ENCODE results near the gene FOXP2.
"Not testable (repeated sequence)": the region's sequence is repeated elsewhere in the genome, so short reads cannot be mapped to it uniquely, and the experiment has no call there.

FOXP2 gene

DNA sequence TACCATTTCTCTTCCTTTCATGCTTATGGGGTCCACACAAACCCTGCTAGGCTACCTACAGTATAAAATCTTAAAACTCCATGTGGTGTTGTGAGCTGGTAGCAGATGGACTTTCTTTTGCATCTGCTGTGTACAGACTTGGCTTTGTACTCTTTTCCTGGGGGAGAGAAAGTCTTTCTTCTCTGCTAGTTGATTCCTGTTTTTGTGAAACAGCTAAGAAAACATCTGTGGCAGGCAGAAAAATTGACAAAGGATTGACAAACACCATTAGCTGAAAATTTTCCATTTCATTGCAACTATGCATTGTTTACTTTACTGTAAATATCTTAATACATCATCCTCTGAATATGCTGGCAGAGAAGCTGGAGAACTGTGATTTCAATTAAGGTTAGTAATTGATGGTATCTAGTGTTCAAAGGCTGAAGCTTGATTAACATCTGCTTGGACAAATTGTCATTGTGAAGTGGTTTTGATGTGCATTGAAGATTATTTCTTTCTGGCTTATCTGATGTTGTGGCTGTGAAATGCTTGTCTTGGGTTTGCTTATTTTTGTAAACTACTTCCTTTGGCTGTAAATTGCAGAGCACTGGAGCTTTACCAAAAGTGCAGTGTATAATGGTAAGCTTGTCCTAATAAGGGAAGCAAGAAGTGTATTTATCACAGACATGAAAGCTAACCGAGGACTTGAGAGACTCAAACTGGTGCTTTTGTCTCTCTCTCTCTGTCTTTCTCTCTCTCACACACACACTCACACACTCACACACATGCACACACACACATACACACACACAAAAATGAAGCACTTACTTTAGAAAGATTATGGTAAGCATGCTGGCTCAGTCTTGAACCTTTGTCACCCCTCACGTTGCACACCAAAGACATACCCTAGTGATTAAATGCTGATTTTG is at the start of gene FOXP2:
TSS of gene FOXP2 (plus strand) at position 660 of the 908 bp plus-strand sequence. CDS start 11,697 bp downstream, outside the sequence.
- DNase-seq (ENCODE audit: low read depth, low spot score) = no peak

DNA sequence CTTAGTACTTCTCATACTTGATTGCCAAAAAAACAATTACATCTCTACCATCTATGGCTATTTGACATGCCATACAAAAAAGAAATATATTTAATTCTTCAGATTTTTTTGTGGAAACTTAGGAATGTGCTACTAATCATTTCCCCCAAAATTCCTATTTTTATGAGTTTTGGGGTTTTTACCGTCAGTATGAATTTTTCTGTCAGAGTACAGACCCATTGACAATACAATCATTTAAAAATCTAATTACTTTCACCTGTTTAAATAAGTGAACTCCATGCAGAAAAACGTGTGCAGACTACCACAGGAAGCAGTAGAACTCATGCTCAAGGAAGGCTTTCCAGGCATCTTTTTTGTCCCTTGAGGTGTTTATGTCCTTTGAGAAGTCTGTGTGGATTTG is 48.8 kb upstream of the FOXP2 start:
- DNase-seq (ENCODE audit: low read depth, low spot score) = no peak

DNA sequence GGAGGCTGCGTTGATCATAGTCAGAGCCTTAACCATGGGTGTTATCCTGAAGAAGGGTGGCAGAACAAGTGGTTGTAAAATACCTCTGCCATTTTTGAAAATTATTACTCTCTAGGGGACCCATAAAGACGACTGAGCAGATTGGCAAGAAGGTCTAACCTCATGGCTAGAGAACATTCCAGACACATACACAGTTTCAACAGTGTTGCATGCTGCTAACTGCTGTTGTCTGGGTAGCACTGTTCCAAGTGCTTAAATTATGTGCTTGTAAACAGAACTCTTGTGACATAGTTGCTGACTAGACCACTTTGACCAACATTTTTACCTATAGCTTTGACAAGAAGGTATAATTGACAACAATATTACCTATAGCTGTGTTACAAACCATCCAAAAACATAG is 46.1 kb upstream of the FOXP2 start:
- no peak for DNase-seq (ENCODE audit: low read depth, low spot score)

DNA sequence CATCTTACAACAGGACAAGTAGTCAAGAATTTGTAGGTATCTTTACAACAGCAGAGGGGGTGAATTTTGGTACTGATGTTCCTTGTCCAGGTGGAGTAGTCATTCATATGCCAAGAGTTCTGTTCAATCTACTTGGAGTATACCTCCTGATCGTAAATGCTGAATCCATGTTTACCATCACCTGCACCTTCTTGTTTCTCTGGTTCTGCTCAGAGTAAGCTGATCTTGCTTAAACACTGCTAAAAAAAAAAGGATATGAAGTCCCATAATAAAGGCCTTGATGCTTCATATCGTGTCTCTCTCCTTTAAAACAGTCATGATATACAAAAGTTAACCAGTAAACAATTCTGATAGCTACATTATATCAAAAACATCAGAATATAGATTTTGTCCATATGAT is 45.3 kb upstream of the FOXP2 start:
- no peak for DNase-seq (ENCODE audit: low read depth, low spot score)

DNA sequence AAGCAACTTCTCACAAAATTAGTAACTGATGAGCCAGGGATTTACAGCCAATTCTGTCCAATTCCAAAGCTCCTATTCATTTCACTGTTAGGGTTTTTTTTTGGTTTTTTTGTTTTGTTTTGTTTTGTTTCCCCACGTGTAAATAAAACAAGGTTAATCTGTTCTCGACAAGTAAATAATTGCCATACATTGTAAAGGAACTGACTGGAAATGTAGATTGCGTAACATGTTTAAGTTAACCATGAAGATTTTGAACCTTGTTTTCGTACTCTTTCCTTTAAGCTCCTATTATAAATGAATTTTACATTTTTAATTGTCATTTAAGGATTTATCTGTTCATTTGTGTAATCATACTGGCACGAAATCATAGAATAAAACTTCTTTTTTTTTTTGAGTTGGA is 42.0 kb upstream of the FOXP2 start:
- DNase-seq (ENCODE audit: low read depth, low spot score) = no peak

DNA sequence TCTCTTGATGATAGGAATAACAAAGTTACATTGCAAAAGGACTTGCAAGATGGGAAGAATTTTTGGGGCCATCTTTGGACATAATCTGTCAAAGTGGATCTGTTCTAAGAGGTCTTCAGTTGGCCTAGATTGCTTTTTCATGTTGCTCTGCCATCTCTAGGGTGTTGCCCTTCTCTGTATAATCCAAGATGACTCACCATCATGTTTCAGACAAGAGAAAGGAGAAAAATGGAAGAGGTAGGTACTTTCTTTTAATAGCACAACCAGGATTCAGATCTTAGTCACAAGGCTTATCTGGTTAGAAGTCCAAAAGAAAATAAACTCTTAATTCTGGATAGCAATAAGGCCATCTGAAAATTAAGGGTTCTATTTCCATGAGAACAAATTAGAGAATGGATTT is 38.7 kb upstream of the FOXP2 start:
- DNase-seq (ENCODE audit: low read depth, low spot score) = no peak

DNA sequence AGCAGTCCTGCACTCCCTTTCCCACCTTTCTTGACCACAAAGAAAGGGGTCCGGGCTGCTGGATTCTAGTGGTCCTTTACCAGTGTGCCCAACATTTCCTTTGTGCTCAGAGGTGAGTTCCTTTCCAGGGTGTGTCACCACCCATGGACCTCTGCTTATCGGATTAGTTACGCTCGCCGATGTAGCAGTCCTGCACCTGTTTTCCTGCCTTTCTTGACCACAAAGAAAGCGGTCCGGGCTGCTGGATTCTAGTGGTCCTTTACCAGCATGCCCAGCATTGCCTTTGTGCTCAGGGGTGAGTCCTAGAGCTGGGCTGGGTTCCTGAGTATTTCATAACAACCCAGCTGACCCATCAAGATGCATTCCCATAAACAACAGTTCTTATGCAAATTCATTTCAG is 30.7 kb upstream of the FOXP2 start:
- not testable (repeated sequence) for DNase-seq (ENCODE audit: low read depth, low spot score)

DNA sequence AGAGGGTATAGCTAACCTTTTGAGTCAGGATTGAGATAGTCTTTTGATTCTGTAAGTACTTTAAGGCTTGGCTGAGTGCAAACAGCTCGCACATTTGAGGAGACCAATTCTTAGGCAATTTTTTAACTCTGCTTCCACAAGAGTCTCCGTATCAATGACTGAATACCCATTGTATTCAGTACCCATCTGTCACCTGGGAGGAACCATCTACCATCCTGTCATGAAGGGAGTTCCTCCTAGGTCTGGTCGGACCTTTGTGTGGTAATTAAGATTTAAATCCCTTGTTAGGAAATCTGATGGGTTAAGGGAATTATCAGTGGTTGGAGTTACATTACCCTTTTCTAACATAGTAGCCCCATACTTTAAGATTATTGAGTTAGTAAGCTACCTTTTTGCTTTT is 30.3 kb upstream of the FOXP2 start:
- DNase-seq (ENCODE audit: low read depth, low spot score) = not testable (repeated sequence)

DNA sequence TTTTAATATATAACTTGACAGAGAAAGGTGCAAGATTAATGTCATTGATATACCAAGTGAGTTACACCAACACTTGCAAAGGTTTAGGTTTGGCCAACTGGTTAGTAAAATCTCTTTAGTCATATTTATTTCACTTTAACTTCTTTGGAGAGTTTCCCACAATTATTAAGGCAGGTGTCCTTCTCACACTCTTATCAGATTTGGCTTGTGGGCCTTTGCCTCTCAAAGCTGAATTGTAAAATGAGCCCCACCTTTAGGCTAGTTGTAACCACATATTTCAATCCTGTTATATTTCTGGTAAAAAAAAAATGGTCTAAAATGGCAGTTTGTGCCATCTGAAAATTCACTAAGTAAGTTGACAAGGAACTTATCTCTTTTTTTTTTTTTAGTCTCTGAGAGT is 26.6 kb upstream of the FOXP2 start:
- no peak for DNase-seq (ENCODE audit: low read depth, low spot score)

DNA sequence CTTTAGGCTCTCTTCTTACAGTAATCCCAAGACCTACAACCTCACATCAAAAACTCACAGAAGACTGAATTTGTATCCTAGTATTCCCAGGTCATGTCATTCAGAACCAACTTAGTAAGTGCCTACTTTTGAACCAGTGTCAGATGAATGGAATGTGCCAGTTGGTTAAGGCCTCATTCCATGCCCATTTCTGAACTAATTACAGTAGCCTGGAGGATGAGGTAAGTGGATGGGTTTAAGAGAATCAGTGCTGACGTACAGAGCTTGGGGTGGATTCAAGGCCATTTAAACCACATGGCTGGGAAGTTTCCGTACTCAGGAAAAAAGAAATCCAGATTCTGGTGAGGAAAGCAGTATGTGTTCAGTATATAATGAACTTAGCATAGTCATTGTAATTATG is 21.9 kb upstream of the FOXP2 start:
- no peak for DNase-seq (ENCODE audit: low read depth, low spot score)

DNA sequence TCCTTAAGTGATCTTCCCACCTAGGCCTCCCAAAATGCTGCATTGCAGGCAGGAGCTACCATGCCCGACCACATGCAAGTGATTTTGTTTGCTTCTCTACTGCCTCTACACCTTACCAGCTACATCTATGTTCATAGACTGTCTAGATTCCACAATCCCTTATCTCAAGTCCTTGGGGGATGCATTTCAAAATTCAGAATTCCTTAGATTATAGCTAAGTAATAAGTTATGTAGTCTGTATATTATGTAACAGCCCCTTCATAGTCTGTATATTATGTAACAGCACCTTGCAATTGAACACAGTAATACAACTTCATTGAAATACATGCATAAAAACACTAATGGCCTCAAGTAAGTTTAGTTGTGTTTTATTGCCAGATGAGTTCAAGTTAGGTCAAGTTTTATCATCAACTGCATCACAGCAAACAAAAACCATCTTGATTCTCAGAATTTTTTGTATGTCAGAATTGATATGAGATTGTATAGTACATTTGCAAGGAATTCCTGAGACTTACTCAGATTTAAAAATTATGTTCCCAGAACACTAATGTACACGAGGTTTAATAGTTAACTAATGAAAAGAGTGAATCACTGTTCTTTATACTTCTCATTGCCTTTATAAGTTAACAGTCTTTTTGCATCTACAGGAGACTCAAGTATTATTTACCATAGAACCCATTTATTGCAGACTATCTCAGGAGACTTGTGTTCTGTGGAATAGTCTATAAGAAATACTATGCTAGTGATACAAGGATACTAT is 11.6 kb upstream of the FOXP2 start:
- DNase-seq (ENCODE audit: low read depth, low spot score) = no peak

DNA sequence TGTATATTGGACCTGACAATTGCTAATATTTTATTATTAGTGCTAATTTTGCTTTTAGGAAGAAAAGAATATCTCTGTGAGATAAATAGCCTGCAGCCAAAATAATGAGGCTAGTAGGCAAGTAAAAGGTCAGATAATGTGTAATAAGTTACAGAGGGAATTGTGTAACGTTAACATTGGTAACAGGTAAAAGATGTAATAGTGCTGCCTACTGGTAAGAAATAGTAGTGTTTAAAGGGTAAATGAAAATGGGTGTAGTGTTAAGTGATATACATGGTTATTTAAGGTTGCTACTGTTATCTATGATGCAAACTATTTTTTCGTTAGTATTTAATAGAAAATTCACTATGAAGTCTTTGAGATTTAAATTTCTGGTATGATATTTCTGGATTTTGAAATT is 9.2 kb upstream of the FOXP2 start:
- no peak for DNase-seq (ENCODE audit: low read depth, low spot score)

DNA sequence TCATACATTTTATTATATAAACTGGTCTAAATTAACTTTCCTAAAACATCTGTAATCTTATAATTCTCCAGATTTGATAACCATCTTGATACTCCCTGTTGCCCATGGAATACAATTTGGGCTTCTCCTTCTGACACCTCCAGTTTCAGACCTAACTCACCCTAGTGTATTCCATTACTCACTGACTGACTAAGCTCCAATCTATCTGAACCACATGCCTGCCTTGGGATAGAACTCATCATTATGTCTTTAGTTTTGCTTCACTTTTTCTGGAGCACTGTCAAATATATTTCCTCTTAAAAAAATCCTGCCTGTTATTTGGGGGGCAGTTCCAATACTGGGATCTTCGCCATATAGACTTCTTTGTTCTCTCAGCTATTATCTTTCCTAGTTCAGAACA is 4.9 kb upstream of the FOXP2 start:
- DNase-seq (ENCODE audit: low read depth, low spot score) = no peak

DNA sequence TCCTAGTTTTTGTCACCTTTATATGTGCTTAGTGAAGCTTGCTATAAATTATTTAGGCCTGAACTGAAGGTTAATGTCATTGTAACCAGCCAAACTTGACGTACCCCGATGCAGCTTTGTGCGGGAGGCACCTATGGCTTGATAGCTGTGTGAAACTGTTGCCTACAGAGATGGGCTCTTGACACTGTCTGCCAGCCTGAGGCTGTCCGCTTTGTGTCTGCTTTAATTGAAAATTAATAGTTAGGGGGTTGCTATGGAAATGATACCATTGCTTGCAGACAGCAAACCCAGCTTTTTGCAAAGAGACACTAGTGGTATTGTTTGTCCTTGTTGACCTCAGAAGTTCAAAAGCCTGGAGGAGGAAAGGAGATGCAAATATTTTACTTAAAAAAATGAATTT is 2.1 kb upstream of the FOXP2 start:
- DNase-seq (ENCODE audit: low read depth, low spot score) = no peak

DNA sequence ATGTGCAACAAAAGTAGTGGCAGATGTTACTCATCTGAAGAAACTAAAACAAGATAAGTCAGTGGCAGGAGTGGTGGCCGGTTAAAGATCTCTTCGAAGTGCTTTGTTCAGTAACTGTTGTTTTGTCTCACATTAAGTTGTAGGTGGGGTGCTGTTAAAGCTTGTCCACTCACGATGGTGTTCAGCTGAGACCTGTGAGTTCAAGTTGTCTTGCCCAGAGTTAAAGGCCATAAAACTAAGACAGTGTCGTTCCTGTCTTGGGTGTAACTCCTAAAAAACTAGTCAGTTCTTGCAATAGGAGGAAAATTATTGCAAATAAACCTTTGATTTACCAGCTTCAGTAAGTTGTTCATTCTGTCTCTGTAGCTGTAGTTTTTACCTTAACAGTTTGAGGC is 857 bp upstream of the FOXP2 start:
- no peak for DNase-seq (ENCODE audit: low read depth, low spot score)

DNA sequence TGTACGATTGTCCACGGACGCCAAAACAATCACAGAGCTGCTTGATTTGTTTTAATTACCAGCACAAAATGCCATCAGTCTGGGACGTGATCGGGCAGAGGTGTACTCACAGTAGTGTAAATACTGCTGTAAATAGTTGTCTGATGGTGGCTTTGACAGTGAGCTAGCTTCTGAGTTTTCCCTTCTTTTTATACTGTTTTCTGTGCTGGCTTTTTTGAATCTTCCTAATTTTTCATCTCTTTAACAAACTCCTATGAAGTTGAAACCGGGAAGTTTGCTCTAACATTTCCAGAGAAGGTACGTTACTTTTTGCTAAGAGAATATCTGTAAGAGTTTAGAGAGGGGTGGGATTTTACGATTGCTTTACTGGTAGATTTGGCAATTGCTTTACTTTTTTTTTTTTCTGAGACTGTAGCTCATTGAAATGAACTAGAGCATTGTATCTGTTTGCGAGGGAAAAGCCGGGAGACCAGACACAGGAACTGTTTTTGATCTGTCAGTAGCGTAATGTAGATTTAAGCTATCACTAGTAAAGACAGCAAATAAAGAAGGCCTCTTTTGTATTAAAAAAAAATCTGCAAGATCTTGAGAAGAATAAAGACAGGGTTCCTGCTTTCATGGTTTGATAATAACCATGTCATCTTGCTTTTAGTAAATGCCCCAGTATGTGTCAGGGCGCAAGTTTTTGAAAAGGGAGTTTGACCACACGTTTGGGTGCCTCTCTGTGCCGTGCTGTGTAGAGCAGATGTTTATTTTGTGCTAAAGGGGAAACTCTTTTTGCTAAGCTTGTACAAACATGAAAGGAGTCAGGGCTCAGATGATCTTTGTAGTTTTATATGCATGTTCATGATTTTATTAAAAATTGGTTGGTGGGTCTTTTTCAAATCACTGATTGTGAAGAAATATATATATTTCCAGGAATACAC is 712 bp downstream of the FOXP2 start:
- DNase-seq (ENCODE audit: low read depth, low spot score) = no peak

DNA sequence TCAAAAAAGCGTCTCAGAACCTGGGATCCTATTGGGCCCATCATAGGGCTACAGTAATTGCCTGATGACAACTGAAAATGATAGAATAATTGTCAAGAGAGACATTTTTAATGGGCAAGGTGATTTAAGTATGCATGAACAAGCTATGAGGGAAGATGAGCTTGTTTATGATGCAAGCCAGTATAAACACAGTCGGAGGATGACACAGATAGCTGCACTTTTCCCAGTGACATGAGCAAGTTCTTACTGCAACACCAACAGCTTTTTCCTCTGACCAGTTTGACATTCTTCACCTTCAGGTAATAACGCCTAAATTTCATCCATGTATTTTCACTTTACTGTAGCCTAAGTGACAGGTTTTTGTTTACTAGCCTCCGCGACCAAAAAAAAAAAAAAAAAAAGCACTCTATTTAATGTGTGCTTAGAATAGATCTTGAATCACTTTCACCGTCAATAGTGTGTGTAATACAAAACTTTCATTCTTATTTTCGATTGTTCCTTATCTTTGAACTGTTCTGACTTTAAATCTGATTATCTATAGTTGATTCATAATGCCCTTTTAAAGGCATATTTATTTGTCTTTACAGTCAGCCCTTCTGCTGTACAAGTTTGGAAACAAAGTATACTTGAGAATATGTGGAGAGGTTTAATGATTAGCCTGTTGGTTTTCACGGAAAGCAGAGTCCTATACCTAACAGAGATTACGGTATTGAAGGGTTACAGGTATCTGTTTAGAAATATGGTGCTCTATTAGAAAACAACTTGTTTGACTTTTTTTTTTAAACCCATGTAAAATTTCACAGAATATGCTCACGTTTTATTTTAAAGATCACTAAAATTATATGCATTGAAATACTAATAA is 1.7 kb downstream of the FOXP2 start:
- no peak for DNase-seq (ENCODE audit: low read depth, low spot score)

DNA sequence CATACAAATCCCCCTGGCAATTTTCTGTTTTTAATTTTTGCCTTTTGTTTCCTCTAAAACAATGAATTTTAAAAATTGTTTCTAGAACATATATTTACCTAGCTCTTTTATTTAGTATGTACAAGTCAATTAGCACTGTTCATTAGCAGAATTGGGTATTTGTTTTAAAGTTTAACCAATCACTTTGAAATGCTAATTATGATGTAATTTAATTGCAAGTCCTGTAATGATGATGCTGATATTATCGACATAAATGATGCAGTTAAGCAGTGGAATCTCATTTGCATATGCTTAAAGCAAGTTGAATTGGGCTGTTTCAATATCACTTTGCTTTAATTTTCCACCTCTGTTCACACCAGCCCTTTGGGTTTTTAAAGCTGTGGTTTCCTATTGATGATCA is 2.7 kb downstream of the FOXP2 start:
- DNase-seq (ENCODE audit: low read depth, low spot score) = no peak

DNA sequence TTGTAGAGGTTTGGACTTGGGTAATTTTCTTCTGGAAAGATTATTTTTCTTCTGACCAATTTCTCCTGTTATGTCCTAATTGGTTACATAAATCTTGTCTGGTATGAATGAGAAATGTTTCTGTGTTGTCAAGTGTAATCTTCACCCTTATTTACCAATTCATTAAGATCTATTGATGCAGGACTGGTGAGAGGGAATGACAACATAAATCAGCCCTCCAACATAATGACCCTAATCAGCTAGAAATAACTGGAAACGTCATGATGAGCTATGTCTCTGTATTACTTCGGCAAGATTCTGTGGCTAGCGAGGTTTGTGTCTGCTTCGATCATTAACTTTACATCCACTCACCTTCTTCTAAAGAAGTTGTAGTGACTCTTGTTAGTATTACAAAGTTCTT is 3.5 kb downstream of the FOXP2 start:
- no peak for DNase-seq (ENCODE audit: low read depth, low spot score)

DNA sequence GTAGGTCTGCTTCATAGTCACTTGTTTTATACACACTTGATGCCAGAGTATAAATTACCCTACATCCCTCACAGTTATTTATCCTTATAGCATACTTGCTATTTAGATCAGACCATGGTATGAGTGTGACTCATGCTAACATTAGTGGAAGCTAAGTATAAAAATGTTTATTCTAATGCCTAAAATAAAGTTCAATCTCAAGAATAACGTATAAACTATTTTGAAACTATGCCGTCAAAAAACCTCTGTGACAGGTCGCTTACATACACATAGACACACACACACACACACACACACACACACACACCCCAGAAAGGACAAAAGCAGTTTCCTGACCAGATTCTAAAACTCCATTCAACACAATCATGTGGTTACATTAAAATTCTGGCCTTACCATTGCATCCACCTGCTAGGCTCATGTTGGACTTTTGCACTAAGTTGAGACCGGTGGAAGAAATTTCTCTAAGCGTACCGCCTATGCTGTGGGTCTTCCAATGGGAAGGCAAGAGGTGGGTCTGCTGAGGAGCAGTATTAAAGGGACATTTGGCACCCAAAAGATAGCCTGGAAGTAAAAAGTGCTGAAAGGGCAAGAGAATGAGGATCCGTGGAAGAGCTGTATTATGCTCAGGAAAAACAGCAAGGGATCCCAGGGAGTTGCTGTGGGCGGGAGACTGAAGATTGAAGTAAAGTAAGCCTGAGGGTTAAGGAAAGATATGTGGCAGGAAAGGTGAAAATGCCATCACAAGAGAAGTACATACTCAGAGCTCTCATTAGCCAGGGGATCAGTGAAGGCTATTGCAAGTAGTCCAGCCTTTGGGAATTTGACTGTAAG is 5.0 kb downstream of the FOXP2 start:
- no peak for DNase-seq (ENCODE audit: low read depth, low spot score)

Data from iPS DF 19.7 (cell line).